HEK293 (cell line): Measurements from ENCODE around the gene CNTLN.

ENCODE experiments used
- SCRT1 ChIP-seq: fragments of 450-650 bp; formaldehyde crosslinking; IDR thresholded peaks from 2 replicates; pipeline ENCODE4 v1.5.1; 2016; ENCODE audit warnings: missing biosample characterization, missing genetic modification characterization, borderline replicate concordance
- SP3 ChIP-seq: fragments of 450-650 bp; formaldehyde crosslinking; IDR thresholded peaks from 2 replicates; pipeline ENCODE4 v1.5.1; 2016; ENCODE audit warnings: missing biosample characterization, missing genetic modification characterization
- YY2 ChIP-seq: fragments of 450-650 bp; formaldehyde crosslinking; IDR thresholded peaks from 2 replicates; pipeline ENCODE4 v1.5.1; 2016; ENCODE audit warnings: missing biosample characterization, missing genetic modification characterization
- ZBTB8A ChIP-seq: fragments of 450-650 bp; formaldehyde crosslinking; IDR thresholded peaks from 2 replicates; pipeline ENCODE4 v1.5.1; 2016; ENCODE audit warnings: missing biosample characterization, missing genetic modification characterization
- ZNF121 ChIP-seq: fragments of 450-650 bp; formaldehyde crosslinking; IDR thresholded peaks from 2 replicates; pipeline ENCODE4 v1.5.1; 2016; ENCODE audit warnings: missing biosample characterization, missing genetic modification characterization
- ZNF169 ChIP-seq: fragments of 450-650 bp; formaldehyde crosslinking; IDR thresholded peaks from 2 replicates; pipeline ENCODE4 v1.5.1; 2016; ENCODE audit warnings: missing biosample characterization, missing genetic modification characterization
- ZNF221 ChIP-seq: fragments of 450-650 bp; formaldehyde crosslinking; IDR thresholded peaks from 2 replicates; pipeline ENCODE4 v1.5.1; 2017; ENCODE audit warnings: missing biosample characterization, missing genetic modification characterization, borderline replicate concordance
- ZNF274 ChIP-seq, 2 experiments: fragments of 200-500 bp in 1 of 2; fragments of 450-650 bp in 1 of 2; sonication (Bioruptor generic) in 1 of 2; formaldehyde crosslinking in 1 of 2; IDR thresholded peaks; 2 replicates each; pipeline versions ENCODE4 v1.5.1 to v1.6.1; 2014 to 2016; ENCODE audit warnings: borderline replicate concordance in 1 of 2, inconsistent platforms in 1 of 2, low read length in 1 of 2, missing biosample characterization in 1 of 2, missing genetic modification characterization in 1 of 2
- ZNF302 ChIP-seq: fragments of 450-650 bp; formaldehyde crosslinking; IDR thresholded peaks from 2 replicates; pipeline ENCODE4 v1.5.1; 2016; ENCODE audit warnings: missing biosample characterization, missing genetic modification characterization, low read depth
- ZNF341 ChIP-seq: fragments of 450-650 bp; formaldehyde crosslinking; IDR thresholded peaks from 2 replicates; pipeline ENCODE4; 2016; ENCODE audit warnings: low read depth, missing biosample characterization, missing genetic modification characterization
- ZNF426 ChIP-seq: fragments of 450-650 bp; formaldehyde crosslinking; IDR thresholded peaks from 2 replicates; pipeline ENCODE4 v1.5.1; 2017; ENCODE audit warnings: missing biosample characterization, missing genetic modification characterization, mild to moderate bottlenecking, inconsistent platforms, moderate library complexity
- ZNF433 ChIP-seq: fragments of 450-650 bp; formaldehyde crosslinking; IDR thresholded peaks from 2 replicates; pipeline ENCODE4 v1.5.1; 2016; ENCODE audit warnings: missing biosample characterization, missing genetic modification characterization, low read depth
- ZNF510 ChIP-seq: fragments of 450-650 bp; formaldehyde crosslinking; IDR thresholded peaks from 2 replicates; pipeline ENCODE4 v1.5.1; 2018; ENCODE audit warnings: mild to moderate bottlenecking, missing genetic modification characterization, missing biosample characterization; ENCODE audit not compliant: insufficient replicate concordance
- ZNF521 ChIP-seq: fragments of 450-650 bp; formaldehyde crosslinking; IDR thresholded peaks from 2 replicates; pipeline ENCODE4 v1.5.1; 2017; ENCODE audit warnings: missing biosample characterization, mild to moderate bottlenecking, missing genetic modification characterization
- ZNF555 ChIP-seq: fragments of 450-650 bp; formaldehyde crosslinking; conservative IDR thresholded peaks from 2 replicates; pipeline ENCODE4 v1.5.1; 2017; ENCODE audit warnings: missing biosample characterization, mild to moderate bottlenecking, missing genetic modification characterization, inconsistent platforms
- ZNF560 ChIP-seq: fragments of 450-650 bp; formaldehyde crosslinking; IDR thresholded peaks from 2 replicates; pipeline ENCODE4 v1.5.1; 2017; ENCODE audit warnings: missing biosample characterization, missing genetic modification characterization, borderline replicate concordance
- ZNF596 ChIP-seq: fragments of 450-650 bp; IDR thresholded peaks from 2 replicates; pipeline ENCODE4 v1.5.0; 2018; ENCODE audit warnings: missing biosample characterization, mild to moderate bottlenecking, missing genetic modification characterization, moderate library complexity
- ZNF654 ChIP-seq: fragments of 450-650 bp; formaldehyde crosslinking; IDR thresholded peaks from 2 replicates; pipeline ENCODE4 v1.5.1; 2016; ENCODE audit warnings: low read depth, missing biosample characterization, missing genetic modification characterization
- ZNF837 ChIP-seq: fragments of 450-650 bp; formaldehyde crosslinking; IDR thresholded peaks from 2 replicates; pipeline ENCODE4 v1.5.1; 2016; ENCODE audit warnings: missing biosample characterization, missing genetic modification characterization
- ZSCAN16 ChIP-seq: fragments of 450-650 bp; formaldehyde crosslinking; IDR thresholded peaks from 2 replicates; pipeline ENCODE4 v1.5.1; 2016; ENCODE audit warnings: missing biosample characterization, missing genetic modification characterization
- ZXDB ChIP-seq: fragments of 450-650 bp; formaldehyde crosslinking; IDR thresholded peaks from 2 replicates; pipeline ENCODE4 v1.5.1; 2016; ENCODE audit warnings: missing biosample characterization, missing genetic modification characterization
- TF ChIP-seq, protein P1 (sequence below): fragments of 450-650 bp; formaldehyde crosslinking; IDR thresholded peaks from 2 replicates; pipeline ENCODE4 v1.5.1; 2017; ENCODE audit warnings: missing biosample characterization, missing genetic modification characterization
- TF ChIP-seq, protein P2 (sequence below): fragments of 450-650 bp; formaldehyde crosslinking; IDR thresholded peaks from 2 replicates; pipeline ENCODE4; 2016; ENCODE audit warnings: missing biosample characterization, missing genetic modification characterization
- TF ChIP-seq, protein P3 (sequence below): fragments of 450-650 bp; formaldehyde crosslinking; IDR thresholded peaks from 2 replicates; pipeline ENCODE4 v1.5.1; 2017; ENCODE audit warnings: missing biosample characterization, missing genetic modification characterization
- TF ChIP-seq, protein P4 (sequence below): fragments of 450-650 bp; formaldehyde crosslinking; IDR thresholded peaks from 2 replicates; pipeline ENCODE4 v1.5.1; 2016; ENCODE audit warnings: missing biosample characterization, missing genetic modification characterization
- TF ChIP-seq, protein P5 (sequence below): fragments of 450-650 bp; formaldehyde crosslinking; IDR thresholded peaks from 2 replicates; pipeline ENCODE4 v1.5.1; 2016; ENCODE audit warnings: missing biosample characterization, missing genetic modification characterization
- TF ChIP-seq, protein P6 (sequence below): fragments of 450-650 bp; formaldehyde crosslinking; IDR thresholded peaks from 2 replicates; pipeline ENCODE4 v1.5.1; 2017; ENCODE audit warnings: missing biosample characterization, missing genetic modification characterization

CNTLN gene

DNA sequence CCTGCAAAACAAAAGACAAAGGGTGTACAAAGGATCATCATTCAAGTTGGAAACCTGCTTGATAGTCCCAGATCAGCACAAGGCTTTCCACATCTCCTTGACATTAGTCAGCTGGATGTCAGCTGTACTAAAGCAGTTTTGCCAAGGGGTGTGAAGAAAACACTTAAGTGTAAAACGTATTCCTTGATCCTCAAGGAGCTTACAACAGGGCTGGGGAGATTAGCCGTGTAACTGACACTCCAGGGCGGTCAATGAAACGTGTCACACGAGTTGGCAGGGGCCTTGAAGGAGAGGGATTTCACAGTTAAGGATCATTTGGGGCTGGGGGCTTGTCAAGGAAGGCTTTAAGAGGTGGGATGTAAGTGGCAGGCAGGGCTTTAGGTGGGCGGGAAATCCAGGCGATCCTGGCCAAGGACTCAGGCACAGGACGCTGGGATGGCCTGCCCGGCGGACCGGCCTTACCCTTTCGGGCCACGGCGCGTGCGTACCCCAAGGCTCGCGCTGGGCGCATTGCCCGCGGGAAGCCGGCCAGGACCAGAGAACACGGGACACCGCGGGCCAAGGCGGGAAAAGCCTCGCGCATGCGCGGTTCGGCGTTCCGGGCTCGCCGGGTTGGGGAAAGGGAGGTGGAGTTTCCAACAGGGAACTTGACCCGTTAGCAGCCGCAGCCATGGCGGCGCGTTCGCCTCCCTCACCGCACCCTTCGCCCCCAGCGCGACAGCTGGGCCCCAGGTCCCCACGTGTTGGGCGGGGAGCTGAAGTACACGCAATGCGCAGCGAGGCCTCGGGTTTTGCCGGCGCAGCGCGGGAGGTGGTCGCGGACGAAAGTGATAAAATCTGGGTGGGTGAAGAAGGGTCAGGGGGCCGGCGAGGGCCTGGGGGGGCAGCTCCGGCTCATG, at the start of gene CNTLN (continued):
- TF ChIP-seq, protein P1, sequence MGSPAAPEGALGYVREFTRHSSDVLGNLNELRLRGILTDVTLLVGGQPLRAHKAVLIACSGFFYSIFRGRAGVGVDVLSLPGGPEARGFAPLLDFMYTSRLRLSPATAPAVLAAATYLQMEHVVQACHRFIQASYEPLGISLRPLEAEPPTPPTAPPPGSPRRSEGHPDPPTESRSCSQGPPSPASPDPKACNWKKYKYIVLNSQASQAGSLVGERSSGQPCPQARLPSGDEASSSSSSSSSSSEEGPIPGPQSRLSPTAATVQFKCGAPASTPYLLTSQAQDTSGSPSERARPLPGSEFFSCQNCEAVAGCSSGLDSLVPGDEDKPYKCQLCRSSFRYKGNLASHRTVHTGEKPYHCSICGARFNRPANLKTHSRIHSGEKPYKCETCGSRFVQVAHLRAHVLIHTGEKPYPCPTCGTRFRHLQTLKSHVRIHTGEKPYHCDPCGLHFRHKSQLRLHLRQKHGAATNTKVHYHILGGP: no peak
- 0 out of 2 replicates have a peak, but pooled peaks have one; percentile 8 for TF ChIP-seq ZNF121 (tag by site-specific recombination)
- TF ChIP-seq ZNF341 (tag by site-specific recombination): peak; percentile 34
- TF ChIP-seq ZNF555: no peak
- TF ChIP-seq, protein P2, sequence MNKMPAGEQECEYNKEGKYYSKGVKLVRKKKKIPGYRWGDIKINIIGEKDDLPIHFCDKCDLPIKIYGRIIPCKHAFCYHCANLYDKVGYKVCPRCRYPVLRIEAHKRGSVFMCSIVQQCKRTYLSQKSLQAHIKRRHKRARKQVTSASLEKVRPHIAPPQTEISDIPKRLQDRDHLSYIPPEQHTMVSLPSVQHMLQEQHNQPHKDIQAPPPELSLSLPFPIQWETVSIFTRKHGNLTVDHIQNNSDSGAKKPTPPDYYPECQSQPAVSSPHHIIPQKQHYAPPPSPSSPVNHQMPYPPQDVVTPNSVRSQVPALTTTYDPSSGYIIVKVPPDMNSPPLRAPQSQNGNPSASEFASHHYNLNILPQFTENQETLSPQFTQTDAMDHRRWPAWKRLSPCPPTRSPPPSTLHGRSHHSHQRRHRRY: no peak
- peak; percentile 45 for TF ChIP-seq ZXDB (tag by site-specific recombination)
- TF ChIP-seq ZNF510 (tag by site-specific recombination): no peak
- TF ChIP-seq, protein P3, sequence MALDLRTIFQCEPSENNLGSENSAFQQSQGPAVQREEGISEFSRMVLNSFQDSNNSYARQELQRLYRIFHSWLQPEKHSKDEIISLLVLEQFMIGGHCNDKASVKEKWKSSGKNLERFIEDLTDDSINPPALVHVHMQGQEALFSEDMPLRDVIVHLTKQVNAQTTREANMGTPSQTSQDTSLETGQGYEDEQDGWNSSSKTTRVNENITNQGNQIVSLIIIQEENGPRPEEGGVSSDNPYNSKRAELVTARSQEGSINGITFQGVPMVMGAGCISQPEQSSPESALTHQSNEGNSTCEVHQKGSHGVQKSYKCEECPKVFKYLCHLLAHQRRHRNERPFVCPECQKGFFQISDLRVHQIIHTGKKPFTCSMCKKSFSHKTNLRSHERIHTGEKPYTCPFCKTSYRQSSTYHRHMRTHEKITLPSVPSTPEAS: no peak
- TF ChIP-seq YY2 (tag by site-specific recombination): peak; percentile 64; the same call in 1 of the 2 replicates
- TF ChIP-seq SP3: no peak; the same call in none of the 2 replicates
- no peak for TF ChIP-seq ZNF274 (IDR thresholded peaks at IDR 0.05; ENCODE audit: low read length)
- no peak for TF ChIP-seq ZNF274 (tag by site-specific recombination; IDR thresholded peaks at IDR 0.05; ENCODE audit: borderline replicate concordance)
- no peak for TF ChIP-seq ZSCAN16 (tag by site-specific recombination)
- no peak for TF ChIP-seq ZNF837 (tag by site-specific recombination)
- no peak for TF ChIP-seq ZNF433 (tag by site-specific recombination)
- TF ChIP-seq ZBTB8A (tag by site-specific recombination): peak; percentile 97
- TF ChIP-seq, protein P4, sequence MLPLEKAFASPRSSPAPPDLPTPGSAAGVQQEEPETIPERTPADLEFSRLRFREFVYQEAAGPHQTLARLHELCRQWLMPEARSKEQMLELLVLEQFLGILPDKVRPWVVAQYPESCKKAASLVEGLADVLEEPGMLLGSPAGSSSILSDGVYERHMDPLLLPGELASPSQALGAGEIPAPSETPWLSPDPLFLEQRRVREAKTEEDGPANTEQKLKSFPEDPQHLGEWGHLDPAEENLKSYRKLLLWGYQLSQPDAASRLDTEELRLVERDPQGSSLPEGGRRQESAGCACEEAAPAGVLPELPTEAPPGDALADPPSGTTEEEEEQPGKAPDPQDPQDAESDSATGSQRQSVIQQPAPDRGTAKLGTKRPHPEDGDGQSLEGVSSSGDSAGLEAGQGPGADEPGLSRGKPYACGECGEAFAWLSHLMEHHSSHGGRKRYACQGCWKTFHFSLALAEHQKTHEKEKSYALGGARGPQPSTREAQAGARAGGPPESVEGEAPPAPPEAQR (tag by site-specific recombination): 0 out of 2 replicates have a peak, but pooled peaks have one; percentile 27
- TF ChIP-seq ZNF654 (tag by site-specific recombination): no peak
- TF ChIP-seq SCRT1 (tag by site-specific recombination): no peak
- TF ChIP-seq ZNF302: no peak
- TF ChIP-seq, protein P5, sequence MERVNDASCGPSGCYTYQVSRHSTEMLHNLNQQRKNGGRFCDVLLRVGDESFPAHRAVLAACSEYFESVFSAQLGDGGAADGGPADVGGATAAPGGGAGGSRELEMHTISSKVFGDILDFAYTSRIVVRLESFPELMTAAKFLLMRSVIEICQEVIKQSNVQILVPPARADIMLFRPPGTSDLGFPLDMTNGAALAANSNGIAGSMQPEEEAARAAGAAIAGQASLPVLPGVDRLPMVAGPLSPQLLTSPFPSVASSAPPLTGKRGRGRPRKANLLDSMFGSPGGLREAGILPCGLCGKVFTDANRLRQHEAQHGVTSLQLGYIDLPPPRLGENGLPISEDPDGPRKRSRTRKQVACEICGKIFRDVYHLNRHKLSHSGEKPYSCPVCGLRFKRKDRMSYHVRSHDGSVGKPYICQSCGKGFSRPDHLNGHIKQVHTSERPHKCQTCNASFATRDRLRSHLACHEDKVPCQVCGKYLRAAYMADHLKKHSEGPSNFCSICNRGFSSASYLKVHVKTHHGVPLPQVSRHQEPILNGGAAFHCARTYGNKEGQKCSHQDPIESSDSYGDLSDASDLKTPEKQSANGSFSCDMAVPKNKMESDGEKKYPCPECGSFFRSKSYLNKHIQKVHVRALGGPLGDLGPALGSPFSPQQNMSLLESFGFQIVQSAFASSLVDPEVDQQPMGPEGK (tag by site-specific recombination): peak; percentile 86
- TF ChIP-seq ZNF221: no peak
- TF ChIP-seq, protein P6, sequence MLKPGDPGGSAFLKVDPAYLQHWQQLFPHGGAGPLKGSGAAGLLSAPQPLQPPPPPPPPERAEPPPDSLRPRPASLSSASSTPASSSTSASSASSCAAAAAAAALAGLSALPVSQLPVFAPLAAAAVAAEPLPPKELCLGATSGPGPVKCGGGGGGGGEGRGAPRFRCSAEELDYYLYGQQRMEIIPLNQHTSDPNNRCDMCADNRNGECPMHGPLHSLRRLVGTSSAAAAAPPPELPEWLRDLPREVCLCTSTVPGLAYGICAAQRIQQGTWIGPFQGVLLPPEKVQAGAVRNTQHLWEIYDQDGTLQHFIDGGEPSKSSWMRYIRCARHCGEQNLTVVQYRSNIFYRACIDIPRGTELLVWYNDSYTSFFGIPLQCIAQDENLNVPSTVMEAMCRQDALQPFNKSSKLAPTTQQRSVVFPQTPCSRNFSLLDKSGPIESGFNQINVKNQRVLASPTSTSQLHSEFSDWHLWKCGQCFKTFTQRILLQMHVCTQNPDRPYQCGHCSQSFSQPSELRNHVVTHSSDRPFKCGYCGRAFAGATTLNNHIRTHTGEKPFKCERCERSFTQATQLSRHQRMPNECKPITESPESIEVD (tag by site-specific recombination): no peak
- TF ChIP-seq ZNF426 (tag by site-specific recombination): no peak
- TF ChIP-seq ZNF169 (tag by site-specific recombination): no peak
- no peak for TF ChIP-seq ZNF596 (tag by site-specific recombination)
- no peak for TF ChIP-seq ZNF521
- TF ChIP-seq ZNF560: no peak
